Measurements from ENCODE around the gene TMEM184B.

TMEM184B gene

DNA sequence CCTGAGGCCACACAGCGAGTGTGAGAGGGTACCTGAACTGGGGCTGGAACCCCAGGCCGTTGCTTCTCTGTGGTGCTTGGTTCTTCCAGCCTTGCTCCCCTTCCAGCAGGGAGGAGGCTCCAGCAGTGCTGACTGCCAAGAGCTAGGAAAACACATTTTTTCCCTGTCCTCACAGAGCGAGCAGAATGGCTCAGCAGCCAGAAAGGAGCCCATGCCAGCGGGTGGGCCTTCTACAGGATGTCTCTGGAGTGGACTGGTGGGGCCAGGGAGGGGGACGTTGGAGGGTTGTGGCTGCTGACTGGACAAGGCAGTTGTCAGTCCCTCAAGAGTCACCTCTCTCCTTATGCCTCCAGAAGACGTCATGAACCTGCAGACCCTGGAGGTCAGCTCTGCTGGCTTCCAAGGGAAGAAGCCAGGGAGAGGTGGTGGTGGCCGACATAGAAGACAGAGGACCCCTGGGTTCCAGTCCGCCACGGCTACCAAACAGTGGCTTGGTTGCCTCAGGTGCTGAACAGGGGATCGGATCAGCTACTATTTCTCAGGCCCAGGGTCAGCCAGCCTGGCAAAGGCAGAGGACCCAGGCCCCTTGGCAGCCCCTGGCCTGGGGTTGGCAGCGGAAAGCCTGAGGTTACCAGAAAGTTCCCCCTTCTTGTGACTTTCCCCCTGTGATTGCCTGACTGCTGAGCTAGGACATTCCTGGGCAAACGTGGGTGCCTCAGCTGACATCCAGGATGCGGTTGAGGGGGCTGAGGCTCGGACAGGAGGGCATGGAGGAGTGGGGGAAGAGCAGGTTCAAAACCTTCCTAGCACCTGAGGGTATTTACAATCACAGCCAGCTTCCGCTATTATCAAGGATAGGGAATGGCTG lies 67.3 kb downstream of the TMEM184B start:
- Histone ChIP-seq H4K8ac (ENCODE audit: low read depth, low read length) (no peak overlapping the region), H2BK120ac (ENCODE audit: low read depth, low read length) (no peak overlapping the region), H3K4me2 (ENCODE audit: low read length) (no peak overlapping the region), H3K27ac (ENCODE audit: low read depth, low read length) (no peak overlapping the region), H3K79me2 (ENCODE audit: control insufficient read depth, insufficient read depth, low read length) (no peaks in the 10 kb centered on the region), H3K23ac (ENCODE audit: low read length) (no peak overlapping the region), H3K36me3 (ENCODE audit: control insufficient read depth, insufficient read depth, low read length) (no peaks in the 10 kb centered on the region), H3K27me3 (ENCODE audit: insufficient read depth, low read length, poor library complexity) (no peaks in the 10 kb centered on the region), H2BK5ac (ENCODE audit: low read length) (no peak overlapping the region), H3K4ac (ENCODE audit: low read depth, low read length) (no peak overlapping the region), H2AK5ac (ENCODE audit: low read length) (no peak overlapping the region), H3K4me1 (ENCODE audit: control insufficient read depth, low read depth, low read length) (peaks cover 4% of the 10 kb centered on the region), H3K79me1 (ENCODE audit: low read length) (peaks cover 4% of the 10 kb centered on the region), H4K5ac (ENCODE audit: low read length) (no peak overlapping the region), H2BK15ac (replicated peaks; ENCODE audit: low read depth) (no peak overlapping the region), H3K4me3 (ENCODE audit: low read length) (no peak overlapping the region), H3K56ac (ENCODE audit: low read length) (no peak overlapping the region), H3K18ac (ENCODE audit: low read length) (no peak overlapping the region), H3K9ac (ENCODE audit: low read length) (no peak overlapping the region)
- DNase-seq: no peak
- no CpG with 5 or more reads among the region's 15 CpGs for WGBS (ENCODE audit: extremely low coverage, insufficient coverage, low lambda C conversion rate)

DNA sequence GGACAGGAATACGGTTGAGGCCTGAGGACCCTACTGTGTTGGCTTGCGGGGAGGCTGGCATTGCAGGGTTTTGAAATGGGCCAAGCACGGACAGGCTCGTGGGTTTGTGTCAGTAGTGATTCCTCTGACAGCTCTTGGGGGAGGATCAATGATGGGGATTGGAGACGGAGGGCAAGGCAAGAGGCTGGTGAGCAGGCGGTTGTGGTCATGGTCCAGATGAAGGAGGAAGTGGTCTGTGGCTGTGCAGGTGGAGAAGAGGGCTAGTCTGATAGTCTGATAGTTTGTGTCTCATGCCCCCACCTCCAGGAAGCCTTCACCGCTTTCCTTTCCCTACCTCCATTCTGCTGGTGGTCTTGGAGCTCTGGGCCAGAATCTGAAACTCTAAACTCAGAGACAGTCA lies 68.0 kb downstream of the TMEM184B start:
- no peak overlapping the region for H3K9ac ChIP-seq (ENCODE audit: low read length)
- no peaks in the 10 kb centered on the region for H3K36me3 ChIP-seq (ENCODE audit: control insufficient read depth, insufficient read depth, low read length)
- no peak for DNase-seq
- no peak overlapping the region for H3K4me3 ChIP-seq (ENCODE audit: low read length)
- no peak overlapping the region for H3K23ac ChIP-seq (ENCODE audit: low read length)
- peaks cover 4% of the 10 kb centered on the region for H3K79me1 ChIP-seq (ENCODE audit: low read length)
- no CpG with 5 or more reads among the region's 7 CpGs for WGBS (ENCODE audit: extremely low coverage, insufficient coverage, low lambda C conversion rate)
- no peaks in the 10 kb centered on the region for H3K79me2 ChIP-seq (ENCODE audit: control insufficient read depth, insufficient read depth, low read length)
- H2BK15ac ChIP-seq (replicated peaks; ENCODE audit: low read depth): no peak overlapping the region
- no peak overlapping the region for H2BK5ac ChIP-seq (ENCODE audit: low read length)
- H3K18ac ChIP-seq (ENCODE audit: low read length): no peak overlapping the region
- no peak overlapping the region for H3K4ac ChIP-seq (ENCODE audit: low read depth, low read length)
- no peaks in the 10 kb centered on the region for H3K27me3 ChIP-seq (ENCODE audit: insufficient read depth, low read length, poor library complexity)
- no peak overlapping the region for H2BK120ac ChIP-seq (ENCODE audit: low read depth, low read length)
- H4K8ac ChIP-seq (ENCODE audit: low read depth, low read length): no peak overlapping the region
- H3K4me1 ChIP-seq (ENCODE audit: control insufficient read depth, low read depth, low read length): peaks cover 4% of the 10 kb centered on the region
- H3K4me2 ChIP-seq (ENCODE audit: low read length): no peak overlapping the region
- no peak overlapping the region for H2AK5ac ChIP-seq (ENCODE audit: low read length)
- H4K5ac ChIP-seq (ENCODE audit: low read length): no peak overlapping the region
- H3K27ac ChIP-seq (ENCODE audit: low read depth, low read length): no peak overlapping the region
- H3K56ac ChIP-seq (ENCODE audit: low read length): no peak overlapping the region

- WGBS (ENCODE audit: extremely low coverage, insufficient coverage, low lambda C conversion rate): no CpG with 5 or more reads among the region's 3 CpGs
Measured at GRCh38 chr22:38203855-38204514, 68.8 kb downstream of the TMEM184B start.

GRCh38 chr22:38203090-38203810 lies 69.6 kb downstream of the TMEM184B start:
- WGBS (ENCODE audit: extremely low coverage, insufficient coverage, low lambda C conversion rate): no CpG with 5 or more reads among the region's 19 CpGs

More at GRCh38 chr22:38203855-38204514, 68.8 kb downstream of the TMEM184B start:
- no peak overlapping the region for H3K56ac ChIP-seq (ENCODE audit: low read length)
- no peak overlapping the region for H3K27ac ChIP-seq (ENCODE audit: low read depth, low read length)
- no peak overlapping the region for H4K8ac ChIP-seq (ENCODE audit: low read depth, low read length)
- H3K79me2 ChIP-seq (ENCODE audit: control insufficient read depth, insufficient read depth, low read length): no peaks in the 10 kb centered on the region
- no peak overlapping the region for H2BK120ac ChIP-seq (ENCODE audit: low read depth, low read length)
- no peak for DNase-seq
- peaks cover 4% of the 10 kb centered on the region for H3K4me1 ChIP-seq (ENCODE audit: control insufficient read depth, low read depth, low read length)
- H3K23ac ChIP-seq (ENCODE audit: low read length): no peak overlapping the region
- no peak overlapping the region for H3K4ac ChIP-seq (ENCODE audit: low read depth, low read length)
- no peaks in the 10 kb centered on the region for H3K36me3 ChIP-seq (ENCODE audit: control insufficient read depth, insufficient read depth, low read length)
- H2AK5ac ChIP-seq (ENCODE audit: low read length): no peak overlapping the region
- peaks cover 4% of the 10 kb centered on the region for H3K79me1 ChIP-seq (ENCODE audit: low read length)
- no peak overlapping the region for H3K4me3 ChIP-seq (ENCODE audit: low read length)
- no peak overlapping the region for H2BK5ac ChIP-seq (ENCODE audit: low read length)
- H3K9ac ChIP-seq (ENCODE audit: low read length): no peak overlapping the region
- H2BK15ac ChIP-seq (replicated peaks; ENCODE audit: low read depth): no peak overlapping the region
- H3K27me3 ChIP-seq (ENCODE audit: insufficient read depth, low read length, poor library complexity): no peaks in the 10 kb centered on the region
- no peak overlapping the region for H4K5ac ChIP-seq (ENCODE audit: low read length)
- no peak overlapping the region for H3K18ac ChIP-seq (ENCODE audit: low read length)
- no peak overlapping the region for H3K4me2 ChIP-seq (ENCODE audit: low read length)

DNA sequence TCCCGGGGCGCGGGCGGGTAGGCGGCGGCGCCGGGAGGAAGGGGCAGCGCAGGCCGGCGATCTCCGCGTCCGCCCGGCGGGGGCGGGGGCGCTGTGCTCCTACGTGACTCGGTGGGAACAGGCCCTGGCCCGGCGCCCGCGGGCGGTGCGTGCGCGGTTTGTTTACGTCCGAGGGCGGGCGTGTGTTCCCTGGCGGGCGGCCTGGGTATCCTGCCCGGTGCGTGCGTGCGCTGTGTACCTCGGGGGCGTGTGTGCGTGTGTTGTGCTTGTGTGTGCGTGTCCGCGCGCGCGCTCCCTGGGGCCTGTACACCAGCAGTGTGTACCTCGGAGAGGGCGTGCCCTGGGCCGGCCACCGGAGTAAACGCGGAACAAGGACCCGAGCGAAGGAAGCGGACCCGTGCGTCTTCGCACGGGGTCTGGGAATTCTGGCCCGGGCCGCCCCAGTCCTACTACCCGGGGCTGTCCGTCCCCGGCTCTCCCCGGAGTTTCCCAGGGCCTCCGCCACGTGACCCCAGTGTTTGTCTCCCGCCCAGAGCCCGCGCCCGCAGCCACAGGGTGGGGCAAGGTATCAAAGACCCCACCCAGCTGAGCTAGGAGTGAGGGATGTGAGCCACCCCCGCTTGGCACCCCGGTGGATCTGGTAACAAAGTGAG lies 70.2 kb downstream of the TMEM184B start:
- H3K4me3 ChIP-seq (ENCODE audit: low read length): peak overlapping the region; percentile 70
- H2BK5ac ChIP-seq (ENCODE audit: low read length): no peak overlapping the region
- DNase-seq: peak; percentile 70
- no peak overlapping the region for H3K4ac ChIP-seq (ENCODE audit: low read depth, low read length)
- H2BK15ac ChIP-seq (replicated peaks; ENCODE audit: low read depth): no peak overlapping the region
- no CpG with 5 or more reads among the region's 74 CpGs for WGBS (ENCODE audit: extremely low coverage, insufficient coverage, low lambda C conversion rate)
- H4K8ac ChIP-seq (ENCODE audit: low read depth, low read length): no peak overlapping the region
- peak overlapping the region; percentile 90 for H3K9ac ChIP-seq (ENCODE audit: low read length)
- H2BK120ac ChIP-seq (ENCODE audit: low read depth, low read length): no peak overlapping the region
- H3K56ac ChIP-seq (ENCODE audit: low read length): peak overlapping the region; percentile 96
- peak overlapping the region; percentile 9 for H3K23ac ChIP-seq (ENCODE audit: low read length)
- H3K27ac ChIP-seq (ENCODE audit: low read depth, low read length): peak overlapping the region; percentile 77
- H4K5ac ChIP-seq (ENCODE audit: low read length): no peak overlapping the region
- H3K79me1 ChIP-seq (ENCODE audit: low read length): peaks cover 4% of the 10 kb centered on the region
- no peaks in the 10 kb centered on the region for H3K36me3 ChIP-seq (ENCODE audit: control insufficient read depth, insufficient read depth, low read length)
- H3K4me1 ChIP-seq (ENCODE audit: control insufficient read depth, low read depth, low read length): peaks cover 4% of the 10 kb centered on the region
- H3K18ac ChIP-seq (ENCODE audit: low read length): peak overlapping the region; percentile 56
- H3K4me2 ChIP-seq (ENCODE audit: low read length): peak overlapping the region; percentile 35
- no peaks in the 10 kb centered on the region for H3K27me3 ChIP-seq (ENCODE audit: insufficient read depth, low read length, poor library complexity)
- H3K79me2 ChIP-seq (ENCODE audit: control insufficient read depth, insufficient read depth, low read length): no peaks in the 10 kb centered on the region
- H2AK5ac ChIP-seq (ENCODE audit: low read length): no peak overlapping the region

More at GRCh38 chr22:38203090-38203810, 69.6 kb downstream of the TMEM184B start:
- Histone ChIP-seq H3K9ac (ENCODE audit: low read length) (peak overlapping the region; percentile 90), H3K79me2 (ENCODE audit: control insufficient read depth, insufficient read depth, low read length) (no peaks in the 10 kb centered on the region), H3K4me3 (ENCODE audit: low read length) (peak overlapping the region; percentile 37), H3K27ac (ENCODE audit: low read depth, low read length) (no peak overlapping the region), H3K79me1 (ENCODE audit: low read length) (peaks cover 4% of the 10 kb centered on the region), H3K4me1 (ENCODE audit: control insufficient read depth, low read depth, low read length) (peaks cover 4% of the 10 kb centered on the region), H3K27me3 (ENCODE audit: insufficient read depth, low read length, poor library complexity) (no peaks in the 10 kb centered on the region), H4K8ac (ENCODE audit: low read depth, low read length) (no peak overlapping the region), H2BK120ac (ENCODE audit: low read depth, low read length) (no peak overlapping the region), H4K5ac (ENCODE audit: low read length) (no peak overlapping the region), H3K36me3 (ENCODE audit: control insufficient read depth, insufficient read depth, low read length) (no peaks in the 10 kb centered on the region), H2BK5ac (ENCODE audit: low read length) (no peak overlapping the region), H3K56ac (ENCODE audit: low read length) (peak overlapping the region; percentile 35), H2BK15ac (replicated peaks; ENCODE audit: low read depth) (no peak overlapping the region), H3K4ac (ENCODE audit: low read depth, low read length) (no peak overlapping the region), H2AK5ac (ENCODE audit: low read length) (no peak overlapping the region), H3K23ac (ENCODE audit: low read length) (no peak overlapping the region), H3K18ac (ENCODE audit: low read length) (no peak overlapping the region), H3K4me2 (ENCODE audit: low read length) (peak overlapping the region; percentile 35)
- DNase-seq: peak; percentile 48
